ENCODE data around the gene RASA3.

Gene RASA3

GRCh38 chr13:113955235-113955634 lies 177.2 kb downstream of the RASA3 start:
- Histone ChIP-seq H4K20me1 (ENCODE audit: insufficient read depth, low read length) (no peaks in the 10 kb centered on the region), H3K79me2 (ENCODE audit: low read length) (no peaks in the 10 kb centered on the region), H3K4me3 (ENCODE audit: low read length) (no peak overlapping the region), H3K27ac (ENCODE audit: low read length) (no peak overlapping the region), H3K36me3 (replicated peaks; ENCODE audit: insufficient read depth, low read length) (no peaks in the 10 kb centered on the region), H3K9ac (ENCODE audit: low read length) (no peak overlapping the region), H3F3A (ENCODE audit: insufficient read depth, low read length) (no peaks in the 10 kb centered on the region), H3K27me3 (replicated peaks; ENCODE audit: insufficient read depth, low read length) (no peaks in the 10 kb centered on the region), H3K4me1 (ENCODE audit: low read length) (no peaks in the 10 kb centered on the region), H2AFZ (ENCODE audit: low read length) (no peak overlapping the region), H3K4me2 (ENCODE audit: low read depth, low read length) (no peak overlapping the region), H3K9me3 (replicated peaks; ENCODE audit: insufficient read depth, low read length) (no peaks in the 10 kb centered on the region), H3K9me2 (replicated peaks; ENCODE audit: insufficient read depth, low read length) (no peaks in the 10 kb centered on the region)
- DNase-seq = no peak
- no peak for TF ChIP-seq CTCF (IDR thresholded peaks at IDR 0.05; ENCODE audit: low read length)
- TF ChIP-seq EZH2 (optimal IDR thresholded peaks at IDR 0.05; ENCODE audit: low read depth, low read length) = no peak
- no peak for TF ChIP-seq EZH2phosphoT487 (IDR thresholded peaks at IDR 0.05; ENCODE audit: low read length)

- no peak for TF ChIP-seq CTCF (IDR thresholded peaks at IDR 0.05; ENCODE audit: low read length)
- TF ChIP-seq EZH2 (optimal IDR thresholded peaks at IDR 0.05; ENCODE audit: low read depth, low read length) = no peak
- no peak for TF ChIP-seq EZH2phosphoT487 (IDR thresholded peaks at IDR 0.05; ENCODE audit: low read length)
- Histone ChIP-seq H3K4me3 (ENCODE audit: low read length) (no peak overlapping the region), H3K9ac (ENCODE audit: low read length) (no peak overlapping the region), H3K27ac (ENCODE audit: low read length) (no peak overlapping the region), H2AFZ (ENCODE audit: low read length) (no peak overlapping the region), H3K9me3 (replicated peaks; ENCODE audit: insufficient read depth, low read length) (no peaks in the 10 kb centered on the region), H3K27me3 (replicated peaks; ENCODE audit: insufficient read depth, low read length) (no peaks in the 10 kb centered on the region), H3F3A (ENCODE audit: insufficient read depth, low read length) (no peaks in the 10 kb centered on the region), H4K20me1 (ENCODE audit: insufficient read depth, low read length) (no peaks in the 10 kb centered on the region), H3K4me2 (ENCODE audit: low read depth, low read length) (no peak overlapping the region), H3K79me2 (ENCODE audit: low read length) (no peaks in the 10 kb centered on the region), H3K36me3 (replicated peaks; ENCODE audit: insufficient read depth, low read length) (no peaks in the 10 kb centered on the region), H3K9me2 (replicated peaks; ENCODE audit: insufficient read depth, low read length) (no peaks in the 10 kb centered on the region), H3K4me1 (ENCODE audit: low read length) (no peaks in the 10 kb centered on the region)
- DNase-seq = no peak
Measured at GRCh38 chr13:113954046-113954835, 178.2 kb downstream of the RASA3 start.

- Histone ChIP-seq H3K27me3 (replicated peaks; ENCODE audit: insufficient read depth, low read length) (no peaks in the 10 kb centered on the region), H3K79me2 (ENCODE audit: low read length) (no peaks in the 10 kb centered on the region), H3K36me3 (replicated peaks; ENCODE audit: insufficient read depth, low read length) (no peaks in the 10 kb centered on the region), H2AFZ (ENCODE audit: low read length) (no peak overlapping the region), H3K9ac (ENCODE audit: low read length) (no peak overlapping the region), H3K4me1 (ENCODE audit: low read length) (no peaks in the 10 kb centered on the region), H3K27ac (ENCODE audit: low read length) (no peak overlapping the region), H3K4me2 (ENCODE audit: low read depth, low read length) (no peak overlapping the region), H3K9me2 (replicated peaks; ENCODE audit: insufficient read depth, low read length) (no peaks in the 10 kb centered on the region), H4K20me1 (ENCODE audit: insufficient read depth, low read length) (no peaks in the 10 kb centered on the region), H3K9me3 (replicated peaks; ENCODE audit: insufficient read depth, low read length) (no peaks in the 10 kb centered on the region), H3F3A (ENCODE audit: insufficient read depth, low read length) (no peaks in the 10 kb centered on the region), H3K4me3 (ENCODE audit: low read length) (no peak overlapping the region)
- no peak for DNase-seq
- no peak for TF ChIP-seq CTCF (IDR thresholded peaks at IDR 0.05; ENCODE audit: low read length)
- no peak for TF ChIP-seq EZH2 (optimal IDR thresholded peaks at IDR 0.05; ENCODE audit: low read depth, low read length)
- no peak for TF ChIP-seq EZH2phosphoT487 (IDR thresholded peaks at IDR 0.05; ENCODE audit: low read length)
Measured at GRCh38 chr13:113953561-113953960, 178.9 kb downstream of the RASA3 start.

Data from MM.1S (cell line).